ENCODE results near the gene DENND4B. TPM values are rescaled to one million over a fixed set of nuclear protein-coding genes. Genes with fewer than 3 reads are reported as not detected.

Gene DENND4B
- total and polyA plus RNA-seq, 2 of the 4 experiments (the other 2 are of a cell fraction) = 1.8 to 25.2 TPM

DNA sequence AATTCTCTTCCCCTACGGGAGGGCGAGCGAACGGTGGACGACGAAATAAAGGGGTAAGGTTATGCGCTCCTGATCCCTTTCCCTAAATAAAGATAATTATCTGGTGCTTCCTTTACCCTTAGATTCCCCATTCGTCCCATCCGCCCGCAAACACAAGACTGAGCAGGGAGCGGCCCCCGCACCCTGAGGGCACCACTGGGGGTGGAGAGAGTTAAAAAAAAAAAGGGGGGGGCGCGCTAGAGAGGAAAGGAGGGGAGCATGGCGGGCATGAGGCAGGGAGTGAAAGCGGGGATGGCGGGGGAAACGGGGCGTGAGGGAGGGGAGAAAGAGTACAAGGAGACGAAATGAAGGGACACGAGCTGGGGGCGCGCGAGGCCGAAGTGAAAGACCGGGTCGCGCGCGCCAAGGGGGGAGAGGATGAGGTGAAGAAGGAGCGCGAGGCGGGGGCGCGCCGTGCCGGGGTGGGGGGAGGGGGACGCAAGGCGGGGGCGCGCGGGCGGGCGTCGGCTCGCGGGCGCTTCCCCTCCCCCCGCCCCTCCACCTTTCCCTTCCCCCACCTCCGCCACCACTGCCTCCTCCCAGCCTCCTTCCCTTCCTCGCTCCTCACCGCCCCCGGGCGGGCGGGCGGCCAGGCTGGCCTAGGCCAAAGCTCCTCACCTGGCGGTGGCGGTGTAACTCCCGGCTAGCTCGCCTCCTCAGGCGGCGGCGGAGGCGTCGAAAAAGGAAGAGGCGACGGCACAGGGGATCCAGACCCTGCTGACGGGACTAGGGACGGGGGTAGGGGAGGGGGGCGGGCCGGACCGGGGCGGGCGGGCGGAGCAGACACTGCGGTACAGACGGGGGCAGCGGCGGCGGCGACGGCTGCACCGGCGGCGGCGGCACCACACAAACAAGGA lies 24.2 kb downstream of the DENND4B start:
- Histone ChIP-seq H2BK15ac (ENCODE audit: low read depth, low read length) (no peak overlapping the region), H3K9me1 (ENCODE audit: insufficient read depth, low read length) (0 out of 2 replicates have a peak, but pooled peaks cover 9% of the 10 kb centered on the region), H3K27me3 (ENCODE audit: control insufficient read depth, insufficient read depth, low read length) (no peaks in the 10 kb centered on the region), H4K91ac (ENCODE audit: insufficient read depth, low read depth, low read length) (peak overlapping the region; percentile 54), H4K8ac (ENCODE audit: low read depth in 2 of 2, low read length in 2 of 2) (peak overlapping the region in 1 of 2 experiments; percentile 32; a peak in 1 of 4 replicates), H2BK120ac (ENCODE audit: low read depth, low read length) (no peak overlapping the region), H2AFZ (replicated peaks; ENCODE audit: low read length, poor library complexity) (peak overlapping the region; percentile 87), H4K5ac (ENCODE audit: low read depth, low read length) (0 out of 2 replicates have a peak overlapping the region, but pooled peaks have one; percentile 31), H2AK9ac (replicated peaks; ENCODE audit: low read depth, low read length, poor library complexity) (peak overlapping the region; percentile 96), H4K20me1 (ENCODE audit: insufficient read depth, low read length) (peaks cover 45% of the 10 kb centered on the region), H2BK5ac (ENCODE audit: low read depth, low read length, poor library complexity, severe bottlenecking) (peak overlapping the region; percentile 63), H3K4me3 (ENCODE audit: insufficient read depth, low read depth, low read length) (peak overlapping the region; percentile 89), H3K79me1 (ENCODE audit: low read depth in 1 of 2, low read length in 2 of 2) (peaks cover 11 to 57% of the 10 kb centered on the region in 2 experiments; a peak in 3 of 4 replicates), H3K9ac (ENCODE audit: low read depth, low read length) (peak overlapping the region; percentile 69), H3K56ac (ENCODE audit: extremely low read depth, insufficient read depth, low read length) (peak overlapping the region; percentile 72), H3K4me1 (ENCODE audit: control insufficient read depth, insufficient read depth, low read length) (peaks cover 11% of the 10 kb centered on the region), H3K27ac (ENCODE audit: insufficient read depth, low read length) (peak overlapping the region; percentile 75), H3K9me3 (ENCODE audit: control insufficient read depth, insufficient read depth, low read length) (no peaks in the 10 kb centered on the region), H3K18ac (ENCODE audit: low read depth, low read length) (no peak overlapping the region), H3K14ac (replicated peaks; ENCODE audit: low read depth, low read length) (peak overlapping the region; percentile 62), H3K4ac (ENCODE audit: low read depth, low read length) (peak overlapping the region; percentile 63), H3K23ac (ENCODE audit: low read depth, low read length) (peak overlapping the region; percentile 94), H2AK5ac (ENCODE audit: low read depth, low read length) (peak overlapping the region; percentile 41; the same call in 1 of the 2 replicates), H3K36me3 (ENCODE audit: control insufficient read depth, insufficient read depth, low read length) (no peaks in the 10 kb centered on the region), H3K4me2 (ENCODE audit: low read depth, low read length) (peak overlapping the region; percentile 82), H2BK20ac (ENCODE audit: low read depth, low read length) (no peak overlapping the region)
- BruUV-seq (replicated peaks) = no TSS peak
- TF ChIP-seq BHLHE40 (IDR thresholded peaks at IDR 0.05; ENCODE audit: low read depth, low read length) = no peak
- no peak for TF ChIP-seq RCOR1 (IDR thresholded peaks at IDR 0.05; ENCODE audit: insufficient replicate concordance, low read length)
- TF ChIP-seq, protein P1, sequence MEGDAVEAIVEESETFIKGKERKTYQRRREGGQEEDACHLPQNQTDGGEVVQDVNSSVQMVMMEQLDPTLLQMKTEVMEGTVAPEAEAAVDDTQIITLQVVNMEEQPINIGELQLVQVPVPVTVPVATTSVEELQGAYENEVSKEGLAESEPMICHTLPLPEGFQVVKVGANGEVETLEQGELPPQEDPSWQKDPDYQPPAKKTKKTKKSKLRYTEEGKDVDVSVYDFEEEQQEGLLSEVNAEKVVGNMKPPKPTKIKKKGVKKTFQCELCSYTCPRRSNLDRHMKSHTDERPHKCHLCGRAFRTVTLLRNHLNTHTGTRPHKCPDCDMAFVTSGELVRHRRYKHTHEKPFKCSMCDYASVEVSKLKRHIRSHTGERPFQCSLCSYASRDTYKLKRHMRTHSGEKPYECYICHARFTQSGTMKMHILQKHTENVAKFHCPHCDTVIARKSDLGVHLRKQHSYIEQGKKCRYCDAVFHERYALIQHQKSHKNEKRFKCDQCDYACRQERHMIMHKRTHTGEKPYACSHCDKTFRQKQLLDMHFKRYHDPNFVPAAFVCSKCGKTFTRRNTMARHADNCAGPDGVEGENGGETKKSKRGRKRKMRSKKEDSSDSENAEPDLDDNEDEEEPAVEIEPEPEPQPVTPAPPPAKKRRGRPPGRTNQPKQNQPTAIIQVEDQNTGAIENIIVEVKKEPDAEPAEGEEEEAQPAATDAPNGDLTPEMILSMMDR (conservative IDR thresholded peaks at IDR 0.05; ENCODE audit: low read depth, low read length) = no peak
- TF ChIP-seq RAD21 (IDR thresholded peaks at IDR 0.05; ENCODE audit: low read length) = no peak
- no peak for TF ChIP-seq CEBPB (IDR thresholded peaks at IDR 0.05; ENCODE audit: low read depth, low read length)
- TF ChIP-seq POLR2A (IDR thresholded peaks at IDR 0.05; ENCODE audit: low read depth, low read length) = no peak; the same call in 1 of the 2 replicates
- TF ChIP-seq MAZ (IDR thresholded peaks at IDR 0.05; ENCODE audit: borderline replicate concordance, low read depth, low read length) = no peak; the same call in 1 of the 2 replicates
- TF ChIP-seq, protein P2, sequence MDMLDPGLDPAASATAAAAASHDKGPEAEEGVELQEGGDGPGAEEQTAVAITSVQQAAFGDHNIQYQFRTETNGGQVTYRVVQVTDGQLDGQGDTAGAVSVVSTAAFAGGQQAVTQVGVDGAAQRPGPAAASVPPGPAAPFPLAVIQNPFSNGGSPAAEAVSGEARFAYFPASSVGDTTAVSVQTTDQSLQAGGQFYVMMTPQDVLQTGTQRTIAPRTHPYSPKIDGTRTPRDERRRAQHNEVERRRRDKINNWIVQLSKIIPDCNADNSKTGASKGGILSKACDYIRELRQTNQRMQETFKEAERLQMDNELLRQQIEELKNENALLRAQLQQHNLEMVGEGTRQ (IDR thresholded peaks at IDR 0.05; ENCODE audit: low read depth, low read length) = no peak
- TF ChIP-seq, protein P3, sequence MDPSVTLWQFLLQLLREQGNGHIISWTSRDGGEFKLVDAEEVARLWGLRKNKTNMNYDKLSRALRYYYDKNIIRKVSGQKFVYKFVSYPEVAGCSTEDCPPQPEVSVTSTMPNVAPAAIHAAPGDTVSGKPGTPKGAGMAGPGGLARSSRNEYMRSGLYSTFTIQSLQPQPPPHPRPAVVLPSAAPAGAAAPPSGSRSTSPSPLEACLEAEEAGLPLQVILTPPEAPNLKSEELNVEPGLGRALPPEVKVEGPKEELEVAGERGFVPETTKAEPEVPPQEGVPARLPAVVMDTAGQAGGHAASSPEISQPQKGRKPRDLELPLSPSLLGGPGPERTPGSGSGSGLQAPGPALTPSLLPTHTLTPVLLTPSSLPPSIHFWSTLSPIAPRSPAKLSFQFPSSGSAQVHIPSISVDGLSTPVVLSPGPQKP (IDR thresholded peaks at IDR 0.05; ENCODE audit: borderline replicate concordance, low read depth, low read length) = no peak
- in situ Hi-C loops (cut with MboI; ENCODE audit: low sequenced_read_pairs) = no loop called here
- no CpG with 5 or more reads among the region's 86 CpGs for WGBS, 2 experiments (ENCODE audit: extremely low coverage in 2 of 2, insufficient read length in 1 of 2)
- dilution Hi-C loops (cut with HindIII; ENCODE audit: low sequenced_read_pairs, unreplicated experiment) = loop anchor here (25.0 kb wide), 1 partner anchor 110 kb away; no protein-coding TSS in a partner anchor
- peak; percentile 18 for ATAC-seq (ENCODE audit: low read depth)
- intact Hi-C loops (cut with micrococcal nuclease) = loop anchor here (5.0 to 10.0 kb wide), 2 partner anchors 40 to 128 kb away; no protein-coding TSS in a partner anchor
- ChIA-PET CTCF (interaction anchor here (0.5 to 1.3 kb wide), 2 partner anchors 11 to 121 kb away, joined by 3 to 4 read pairs; no protein-coding TSS in a partner anchor), POLR2A (ENCODE audit: unreplicated experiment) (no interaction called here)
- DNase-seq = no peak
